ENCODE data around the gene NPW.

Gene NPW

DNA sequence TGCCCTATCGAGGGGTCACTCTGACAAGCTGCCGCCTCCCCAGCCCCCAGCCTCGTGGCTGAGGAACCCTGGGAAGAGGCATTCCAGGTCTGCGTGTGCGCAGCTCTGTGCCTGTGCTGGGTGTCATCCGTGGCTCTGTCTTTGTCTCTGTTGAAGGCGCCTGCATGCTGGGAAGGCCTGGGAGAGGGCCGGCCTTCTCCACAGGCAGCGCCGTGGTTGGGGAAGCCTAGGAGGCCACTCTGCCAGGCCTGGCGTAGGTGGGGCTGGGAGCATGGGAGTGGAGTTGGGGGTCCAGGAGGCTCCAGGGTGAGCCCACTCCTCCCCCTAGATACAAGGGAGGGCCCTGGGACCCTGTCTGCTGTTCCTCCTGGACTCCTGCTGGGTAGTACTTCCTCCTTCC is 10.5 kb downstream of the NPW start:
- TF ChIP-seq, protein P1, sequence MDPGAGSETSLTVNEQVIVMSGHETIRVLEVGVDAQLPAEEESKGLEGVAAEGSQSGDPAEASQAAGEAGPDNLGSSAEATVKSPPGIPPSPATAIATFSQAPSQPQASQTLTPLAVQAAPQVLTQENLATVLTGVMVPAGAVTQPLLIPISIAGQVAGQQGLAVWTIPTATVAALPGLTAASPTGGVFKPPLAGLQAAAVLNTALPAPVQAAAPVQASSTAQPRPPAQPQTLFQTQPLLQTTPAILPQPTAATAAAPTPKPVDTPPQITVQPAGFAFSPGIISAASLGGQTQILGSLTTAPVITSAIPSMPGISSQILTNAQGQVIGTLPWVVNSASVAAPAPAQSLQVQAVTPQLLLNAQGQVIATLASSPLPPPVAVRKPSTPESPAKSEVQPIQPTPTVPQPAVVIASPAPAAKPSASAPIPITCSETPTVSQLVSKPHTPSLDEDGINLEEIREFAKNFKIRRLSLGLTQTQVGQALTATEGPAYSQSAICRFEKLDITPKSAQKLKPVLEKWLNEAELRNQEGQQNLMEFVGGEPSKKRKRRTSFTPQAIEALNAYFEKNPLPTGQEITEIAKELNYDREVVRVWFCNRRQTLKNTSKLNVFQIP (CRISPR knock-in tag; IDR thresholded peaks at IDR 0.05; ENCODE audit: borderline replicate concordance, low read depth) = no peak
- TF ChIP-seq CSDC2 (CRISPR knock-in tag; IDR thresholded peaks at IDR 0.05) (no peak), ZNF8 (CRISPR knock-in tag; IDR thresholded peaks at IDR 0.05) (no peak), RARB (CRISPR knock-in tag; IDR thresholded peaks at IDR 0.05) (no peak), ZFP3 (CRISPR knock-in tag; IDR thresholded peaks at IDR 0.05) (no peak), ESRRG (CRISPR knock-in tag; IDR thresholded peaks at IDR 0.05) (no peak), TCF4 (CRISPR knock-in tag; IDR thresholded peaks at IDR 0.05; ENCODE audit: borderline replicate concordance) (no peak), PPARA (CRISPR knock-in tag; IDR thresholded peaks at IDR 0.05; ENCODE audit: borderline replicate concordance) (no peak), ISL1 (CRISPR knock-in tag; IDR thresholded peaks at IDR 0.05) (no peak), ZNF70 (CRISPR knock-in tag; IDR thresholded peaks at IDR 0.05) (no peak)
- TF ChIP-seq, protein P2, sequence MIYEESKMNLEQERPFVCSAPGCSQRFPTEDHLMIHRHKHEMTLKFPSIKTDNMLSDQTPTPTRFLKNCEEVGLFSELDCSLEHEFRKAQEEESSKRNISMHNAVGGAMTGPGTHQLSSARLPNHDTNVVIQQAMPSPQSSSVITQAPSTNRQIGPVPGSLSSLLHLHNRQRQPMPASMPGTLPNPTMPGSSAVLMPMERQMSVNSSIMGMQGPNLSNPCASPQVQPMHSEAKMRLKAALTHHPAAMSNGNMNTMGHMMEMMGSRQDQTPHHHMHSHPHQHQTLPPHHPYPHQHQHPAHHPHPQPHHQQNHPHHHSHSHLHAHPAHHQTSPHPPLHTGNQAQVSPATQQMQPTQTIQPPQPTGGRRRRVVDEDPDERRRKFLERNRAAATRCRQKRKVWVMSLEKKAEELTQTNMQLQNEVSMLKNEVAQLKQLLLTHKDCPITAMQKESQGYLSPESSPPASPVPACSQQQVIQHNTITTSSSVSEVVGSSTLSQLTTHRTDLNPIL (CRISPR knock-in tag; IDR thresholded peaks at IDR 0.05; ENCODE audit: low read depth) = no peak
- TF ChIP-seq, protein P3, sequence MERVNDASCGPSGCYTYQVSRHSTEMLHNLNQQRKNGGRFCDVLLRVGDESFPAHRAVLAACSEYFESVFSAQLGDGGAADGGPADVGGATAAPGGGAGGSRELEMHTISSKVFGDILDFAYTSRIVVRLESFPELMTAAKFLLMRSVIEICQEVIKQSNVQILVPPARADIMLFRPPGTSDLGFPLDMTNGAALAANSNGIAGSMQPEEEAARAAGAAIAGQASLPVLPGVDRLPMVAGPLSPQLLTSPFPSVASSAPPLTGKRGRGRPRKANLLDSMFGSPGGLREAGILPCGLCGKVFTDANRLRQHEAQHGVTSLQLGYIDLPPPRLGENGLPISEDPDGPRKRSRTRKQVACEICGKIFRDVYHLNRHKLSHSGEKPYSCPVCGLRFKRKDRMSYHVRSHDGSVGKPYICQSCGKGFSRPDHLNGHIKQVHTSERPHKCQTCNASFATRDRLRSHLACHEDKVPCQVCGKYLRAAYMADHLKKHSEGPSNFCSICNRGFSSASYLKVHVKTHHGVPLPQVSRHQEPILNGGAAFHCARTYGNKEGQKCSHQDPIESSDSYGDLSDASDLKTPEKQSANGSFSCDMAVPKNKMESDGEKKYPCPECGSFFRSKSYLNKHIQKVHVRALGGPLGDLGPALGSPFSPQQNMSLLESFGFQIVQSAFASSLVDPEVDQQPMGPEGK (CRISPR knock-in tag; IDR thresholded peaks at IDR 0.05; ENCODE audit: borderline replicate concordance) = no peak
- no peak for ATAC-seq

DNA sequence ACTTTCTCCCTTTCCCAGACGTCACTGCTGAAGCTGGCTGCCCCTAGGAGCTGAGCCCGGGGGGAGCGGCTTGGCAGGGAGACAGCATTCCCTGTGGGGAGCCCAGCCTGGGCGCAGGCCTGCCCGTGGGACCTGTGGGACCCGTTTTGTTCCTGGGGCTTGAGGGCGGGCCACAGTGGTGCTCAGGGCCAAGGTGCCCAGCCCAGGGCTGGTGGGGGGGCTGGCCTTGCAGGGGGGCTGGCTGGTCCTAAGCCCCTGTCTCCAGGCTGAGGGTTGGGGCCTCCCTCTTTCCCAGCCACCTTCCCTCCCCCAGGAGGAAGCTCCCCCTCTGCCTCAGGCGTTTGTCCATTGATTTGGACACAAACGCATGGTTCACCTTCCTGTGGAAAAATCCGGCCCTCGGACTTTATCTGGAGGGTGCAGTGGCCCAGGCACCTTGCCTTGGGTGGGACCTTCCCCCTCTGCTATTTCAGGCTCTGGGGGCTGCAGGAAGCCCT is 11.5 kb downstream of the NPW start:
- no peak for TF ChIP-seq OSR1 (CRISPR knock-in tag; IDR thresholded peaks at IDR 0.05)
- TF ChIP-seq SNAI2 (CRISPR knock-in tag; IDR thresholded peaks at IDR 0.05) = no peak
- no peak for TF ChIP-seq TOX (CRISPR knock-in tag; IDR thresholded peaks at IDR 0.05; ENCODE audit: borderline replicate concordance)
- no peak for TF ChIP-seq ZFP30 (CRISPR knock-in tag; IDR thresholded peaks at IDR 0.05)
- TF ChIP-seq, protein P4, sequence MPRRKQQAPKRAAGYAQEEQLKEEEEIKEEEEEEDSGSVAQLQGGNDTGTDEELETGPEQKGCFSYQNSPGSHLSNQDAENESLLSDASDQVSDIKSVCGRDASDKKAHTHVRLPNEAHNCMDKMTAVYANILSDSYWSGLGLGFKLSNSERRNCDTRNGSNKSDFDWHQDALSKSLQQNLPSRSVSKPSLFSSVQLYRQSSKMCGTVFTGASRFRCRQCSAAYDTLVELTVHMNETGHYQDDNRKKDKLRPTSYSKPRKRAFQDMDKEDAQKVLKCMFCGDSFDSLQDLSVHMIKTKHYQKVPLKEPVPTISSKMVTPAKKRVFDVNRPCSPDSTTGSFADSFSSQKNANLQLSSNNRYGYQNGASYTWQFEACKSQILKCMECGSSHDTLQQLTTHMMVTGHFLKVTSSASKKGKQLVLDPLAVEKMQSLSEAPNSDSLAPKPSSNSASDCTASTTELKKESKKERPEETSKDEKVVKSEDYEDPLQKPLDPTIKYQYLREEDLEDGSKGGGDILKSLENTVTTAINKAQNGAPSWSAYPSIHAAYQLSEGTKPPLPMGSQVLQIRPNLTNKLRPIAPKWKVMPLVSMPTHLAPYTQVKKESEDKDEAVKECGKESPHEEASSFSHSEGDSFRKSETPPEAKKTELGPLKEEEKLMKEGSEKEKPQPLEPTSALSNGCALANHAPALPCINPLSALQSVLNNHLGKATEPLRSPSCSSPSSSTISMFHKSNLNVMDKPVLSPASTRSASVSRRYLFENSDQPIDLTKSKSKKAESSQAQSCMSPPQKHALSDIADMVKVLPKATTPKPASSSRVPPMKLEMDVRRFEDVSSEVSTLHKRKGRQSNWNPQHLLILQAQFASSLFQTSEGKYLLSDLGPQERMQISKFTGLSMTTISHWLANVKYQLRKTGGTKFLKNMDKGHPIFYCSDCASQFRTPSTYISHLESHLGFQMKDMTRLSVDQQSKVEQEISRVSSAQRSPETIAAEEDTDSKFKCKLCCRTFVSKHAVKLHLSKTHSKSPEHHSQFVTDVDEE (CRISPR knock-in tag; IDR thresholded peaks at IDR 0.05) = no peak
- TF ChIP-seq, protein P2 (CRISPR knock-in tag; IDR thresholded peaks at IDR 0.05; ENCODE audit: low read depth) = no peak
- TF ChIP-seq, protein P1 (CRISPR knock-in tag; IDR thresholded peaks at IDR 0.05; ENCODE audit: borderline replicate concordance, low read depth) = no peak
- no peak for TF ChIP-seq RARB (CRISPR knock-in tag; IDR thresholded peaks at IDR 0.05)
- TF ChIP-seq ARNTL (CRISPR knock-in tag; IDR thresholded peaks at IDR 0.05; ENCODE audit: borderline replicate concordance, low read depth) = no peak
- TF ChIP-seq, protein P5, sequence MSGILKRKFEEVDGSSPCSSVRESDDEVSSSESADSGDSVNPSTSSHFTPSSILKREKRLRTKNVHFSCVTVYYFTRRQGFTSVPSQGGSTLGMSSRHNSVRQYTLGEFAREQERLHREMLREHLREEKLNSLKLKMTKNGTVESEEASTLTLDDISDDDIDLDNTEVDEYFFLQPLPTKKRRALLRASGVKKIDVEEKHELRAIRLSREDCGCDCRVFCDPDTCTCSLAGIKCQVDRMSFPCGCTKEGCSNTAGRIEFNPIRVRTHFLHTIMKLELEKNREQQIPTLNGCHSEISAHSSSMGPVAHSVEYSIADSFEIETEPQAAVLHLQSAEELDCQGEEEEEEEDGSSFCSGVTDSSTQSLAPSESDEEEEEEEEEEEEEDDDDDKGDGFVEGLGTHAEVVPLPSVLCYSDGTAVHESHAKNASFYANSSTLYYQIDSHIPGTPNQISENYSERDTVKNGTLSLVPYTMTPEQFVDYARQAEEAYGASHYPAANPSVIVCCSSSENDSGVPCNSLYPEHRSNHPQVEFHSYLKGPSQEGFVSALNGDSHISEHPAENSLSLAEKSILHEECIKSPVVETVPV (CRISPR knock-in tag; IDR thresholded peaks at IDR 0.05) = no peak
- TF ChIP-seq ESRRG (CRISPR knock-in tag; IDR thresholded peaks at IDR 0.05) = no peak
- no peak for TF ChIP-seq ISL1 (CRISPR knock-in tag; IDR thresholded peaks at IDR 0.05)
- no peak for TF ChIP-seq ZNF70 (CRISPR knock-in tag; IDR thresholded peaks at IDR 0.05)
- no peak for ATAC-seq
